OCI-LY3 (cell line): ENCODE measurements around the gene MYCBP.

Experiments used
- H2AFZ ChIP-seq: fragments of 200-600, 300-600 bp; shearing (Covaris generic); 2 replicates; pipeline ENCODE4 v1.6.0; 2014; ENCODE audit warnings: antibody characterized with exemption, low read depth, low read length
- H3K27ac ChIP-seq: fragments of 200-600, 300-600 bp; sonication (generic); 2 replicates; pipeline ENCODE4 v1.5.1; 2014; ENCODE audit warnings: mild to moderate bottlenecking, low read length, moderate library complexity, mixed read lengths
- H3K27me3 ChIP-seq: fragments of 200-600, 300-600 bp; sonication (generic); 2 replicates; pipeline ENCODE4 v1.6.1; 2014; ENCODE audit warnings: low read depth, low read length, mixed read lengths
- H3K36me3 ChIP-seq: fragments of 200-600, 300-600 bp; sonication (generic); replicated peaks from 2 replicates; pipeline ENCODE3; 2014; ENCODE audit warnings: low read depth, low read length, mixed read lengths
- H3K4me1 ChIP-seq: fragments of 300-600, 200-600 bp; sonication (generic); 2 replicates; pipeline ENCODE4 v1.6.1; 2014; ENCODE audit warnings: low read length, mixed read lengths
- H3K4me2 ChIP-seq: fragments of 200-600, 300-600 bp; sonication (generic); 2 replicates; pipeline ENCODE4 v1.6.1; 2014; ENCODE audit warnings: low read length, mixed read lengths
- H3K4me3 ChIP-seq: fragments of 300-600, 200-600 bp; sonication (generic); 2 replicates; pipeline ENCODE4 v1.5.1; 2014; ENCODE audit warnings: antibody characterized with exemption, mild to moderate bottlenecking, low read length, moderate library complexity
- H3K79me2 ChIP-seq: fragments of 300-600, 200-600 bp; shearing (Covaris generic); 2 replicates; pipeline ENCODE4 v1.6.1; 2014; ENCODE audit warnings: mild to moderate bottlenecking, low read length, mixed read lengths
- H3K9ac ChIP-seq: fragments of 300-600, 200-600 bp; shearing (Covaris generic); 2 replicates; pipeline ENCODE4 v1.6.0; 2014; ENCODE audit warnings: mild to moderate bottlenecking, low read length, moderate library complexity
- H3K9me3 ChIP-seq: fragments of 200-600, 300-600 bp; shearing (Covaris generic); 2 replicates; pipeline ENCODE4 v1.6.1; 2014; ENCODE audit warnings: low read length, mixed read lengths; ENCODE audit not compliant: insufficient read depth
- H4K20me1 ChIP-seq: fragments of 200-600, 300-600 bp; sonication (generic); 2 replicates; pipeline ENCODE4 v1.6.1; 2016; ENCODE audit warnings: low read length, mixed read lengths; ENCODE audit not compliant: insufficient read depth
- CTCF ChIP-seq: fragments of 200-600, 300-600 bp; sonication (generic); IDR thresholded peaks from 2 replicates; pipeline ENCODE4 v1.5.1; 2014; ENCODE audit warnings: antibody characterized with exemption, low read length, low read depth
- EZH2phosphoT487 ChIP-seq: fragments of 200-600 bp; shearing (Covaris generic); IDR thresholded peaks from 2 replicates; pipeline ENCODE4 v1.6.1; 2018; ENCODE audit warnings: antibody characterized with exemption, mixed run types, low read depth

The MYCBP gene

GRCh38 chr1:38815903-38816627, 57.1 kb downstream of the MYCBP start:
- TF ChIP-seq CTCF, result 0 out of 2 replicates have a peak, but pooled peaks have one; percentile 8
- no peak for TF ChIP-seq EZH2phosphoT487
- H3K79me2 ChIP-seq, result no peaks in the 10 kb centered on the region
- H3K27me3 ChIP-seq, result peaks cover 22% of the 10 kb centered on the region
- H3K9ac ChIP-seq, result no peak overlapping the region; the same call in 1 of the 2 replicates
- H4K20me1 ChIP-seq, result no peaks in the 10 kb centered on the region
- H3K27ac ChIP-seq, result no peak overlapping the region
- no peaks in the 10 kb centered on the region for H3K9me3 ChIP-seq
- H2AFZ ChIP-seq, result peak overlapping the region; percentile 78
- peak overlapping the region; percentile 96 for H3K4me2 ChIP-seq
- peaks cover 19% of the 10 kb centered on the region for H3K4me1 ChIP-seq
- no peaks in the 10 kb centered on the region for H3K36me3 ChIP-seq
- peak overlapping the region; percentile 80 for H3K4me3 ChIP-seq

- Histone ChIP-seq H3K79me2 (no peaks in the 10 kb centered on the region), H2AFZ (no peak overlapping the region), H3K4me2 (no peak overlapping the region), H3K9ac (no peak overlapping the region), H3K4me1 (peaks cover 19% of the 10 kb centered on the region), H4K20me1 (no peaks in the 10 kb centered on the region), H3K27ac (no peak overlapping the region), H3K27me3 (peaks cover 22% of the 10 kb centered on the region), H3K9me3 (no peaks in the 10 kb centered on the region), H3K4me3 (no peak overlapping the region), H3K36me3 (no peaks in the 10 kb centered on the region)
- TF ChIP-seq CTCF, result no peak
- TF ChIP-seq EZH2phosphoT487, result no peak
Observed at GRCh38 chr1:38814984-38815464, 58.1 kb downstream of the MYCBP start.

GRCh38 chr1:38814444-38814983, 58.6 kb downstream of the MYCBP start:
- no peak overlapping the region for H3K27ac ChIP-seq
- H3K27me3 ChIP-seq, result peaks cover 22% of the 10 kb centered on the region
- H3K4me3 ChIP-seq, result no peak overlapping the region
- no peaks in the 10 kb centered on the region for H4K20me1 ChIP-seq
- H2AFZ ChIP-seq, result no peak overlapping the region
- H3K4me1 ChIP-seq, result peaks cover 19% of the 10 kb centered on the region
- no peaks in the 10 kb centered on the region for H3K9me3 ChIP-seq
- H3K4me2 ChIP-seq, result no peak overlapping the region
- no peaks in the 10 kb centered on the region for H3K36me3 ChIP-seq
- H3K9ac ChIP-seq, result no peak overlapping the region
- H3K79me2 ChIP-seq, result no peaks in the 10 kb centered on the region
- no peak for TF ChIP-seq CTCF
- TF ChIP-seq EZH2phosphoT487, result no peak

GRCh38 chr1:38812981-38813380, 60.2 kb downstream of the MYCBP start:
- Histone ChIP-seq H3K27me3 (peaks cover 22% of the 10 kb centered on the region), H3K79me2 (no peaks in the 10 kb centered on the region), H4K20me1 (no peaks in the 10 kb centered on the region), H3K4me3 (no peak overlapping the region), H3K36me3 (no peaks in the 10 kb centered on the region), H3K9me3 (no peaks in the 10 kb centered on the region), H2AFZ (no peak overlapping the region), H3K4me2 (no peak overlapping the region), H3K4me1 (peaks cover 15% of the 10 kb centered on the region), H3K27ac (no peak overlapping the region), H3K9ac (no peak overlapping the region)
- no peak for TF ChIP-seq CTCF
- no peak for TF ChIP-seq EZH2phosphoT487
